ENCODE measurements around the gene ACSL1.
A peak's percentile ranks its signal among the peaks of the same experiment; 100 is the strongest.

ACSL1 gene

DNA sequence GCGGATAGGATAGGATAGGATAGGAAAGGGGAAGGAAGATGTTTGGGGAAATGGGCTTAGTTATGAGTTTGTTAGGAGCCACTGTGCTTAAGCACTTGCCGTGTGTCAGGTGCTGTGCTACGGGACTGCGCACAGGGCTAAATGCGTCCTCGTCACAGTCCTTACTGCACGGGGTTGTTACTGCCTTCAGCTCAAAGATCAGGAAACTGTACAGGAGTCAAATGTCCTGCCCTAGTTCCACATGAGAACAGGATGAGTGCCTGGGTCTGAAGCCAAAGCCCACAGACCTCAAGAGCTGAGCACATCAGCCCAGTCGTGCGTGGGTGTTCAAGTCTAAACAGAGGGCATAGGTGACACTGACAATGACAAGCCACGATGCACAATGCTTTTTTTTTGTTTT is 15.0 kb downstream of the ACSL1 start:
- no peak for DNase-seq

DNA sequence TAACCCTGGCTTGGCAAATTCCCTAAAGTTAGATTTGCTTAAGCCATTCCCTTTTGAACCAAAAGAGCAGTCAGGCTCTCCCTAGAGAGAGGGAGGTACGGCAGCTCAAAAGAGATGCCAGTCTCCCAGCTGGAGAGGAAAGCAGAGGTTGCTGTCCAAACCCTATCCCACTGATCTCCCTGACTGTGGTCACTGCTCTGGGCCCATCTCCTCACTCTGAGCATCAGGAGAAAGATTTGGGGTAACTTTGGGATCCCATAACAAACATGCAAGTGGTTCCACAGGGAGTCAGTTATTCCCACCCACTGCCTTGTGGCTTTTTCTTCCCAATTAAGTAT is 17.1 kb downstream of the ACSL1 start:
- DNase-seq: no peak

DNA sequence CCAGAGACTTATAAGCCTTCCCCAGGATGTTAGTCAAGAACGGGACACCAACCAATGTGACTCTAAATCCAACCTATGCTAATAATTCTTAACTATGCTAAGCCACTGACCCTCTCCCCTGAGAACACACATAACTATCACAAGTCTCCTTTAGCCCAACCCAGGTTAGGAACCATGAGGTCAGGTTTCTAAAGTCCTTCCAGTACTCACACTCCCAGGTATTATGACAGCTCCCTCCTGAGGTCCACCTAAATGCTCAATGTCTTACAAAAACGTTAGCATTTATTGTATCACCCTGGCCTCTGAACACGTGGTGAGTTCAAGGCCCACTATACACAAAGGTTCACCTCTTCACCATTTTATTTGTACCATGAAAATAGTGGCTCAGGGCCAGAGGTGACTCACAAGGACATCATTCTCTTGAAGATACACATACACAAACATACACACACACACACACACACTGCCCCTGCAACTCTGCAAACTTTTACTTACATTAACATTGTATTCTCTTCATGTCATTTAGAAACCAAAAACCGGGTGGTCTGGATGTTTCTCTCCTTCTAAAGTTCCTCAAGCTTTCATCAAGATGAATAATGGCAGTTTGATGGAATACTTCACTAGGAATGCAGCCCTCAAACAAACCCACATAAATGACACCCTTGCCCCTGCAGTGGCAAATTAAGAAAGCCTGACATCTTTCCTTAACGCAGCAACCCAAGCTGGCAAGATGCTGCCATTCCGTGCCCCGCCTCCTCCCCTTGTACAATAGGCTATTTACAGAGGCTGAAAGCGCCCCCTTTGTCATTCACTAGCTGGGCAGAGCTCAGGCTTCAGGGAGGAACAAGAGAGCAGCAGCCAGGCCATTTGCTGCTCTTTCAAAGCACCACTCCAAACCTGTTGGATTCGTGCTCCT is 17.7 kb downstream of the ACSL1 start:
- no peak for DNase-seq

DNA sequence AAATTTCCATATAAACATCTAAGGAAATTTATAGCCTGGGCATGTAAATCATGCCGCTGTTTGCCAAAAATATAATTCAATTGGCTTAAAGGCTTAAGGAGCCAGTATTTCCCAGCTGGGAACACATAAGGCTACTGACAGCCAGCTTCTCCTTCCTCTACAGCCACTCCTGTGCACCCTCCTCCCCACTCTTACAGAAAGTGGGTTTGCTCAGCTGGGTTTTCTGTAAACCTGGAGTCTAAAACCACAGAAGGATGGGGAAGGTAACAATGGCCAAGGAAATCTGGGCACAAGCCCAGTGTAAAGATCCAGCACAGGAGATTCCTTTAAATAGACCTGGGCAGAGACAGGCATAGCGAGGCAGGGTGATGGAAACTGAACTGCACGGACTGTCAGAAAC is 18.5 kb downstream of the ACSL1 start:
- no peak for DNase-seq

DNA sequence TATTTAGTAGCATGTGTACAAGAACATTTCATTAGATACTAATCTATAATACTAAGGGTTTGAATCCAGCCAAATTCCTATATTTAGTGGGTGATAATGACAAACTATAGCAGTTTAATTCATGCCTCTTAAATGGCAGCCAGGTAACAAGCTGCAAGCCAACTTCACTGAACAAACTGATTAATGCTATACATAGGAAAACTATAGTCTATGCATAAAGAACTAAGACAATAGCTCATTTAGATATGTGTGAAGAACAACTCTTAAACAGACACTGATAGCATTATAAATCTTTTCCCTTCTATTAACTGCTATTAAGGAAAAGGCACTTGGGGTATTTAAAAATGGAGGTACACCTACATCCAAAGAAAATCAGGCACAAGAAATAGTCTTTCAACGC is 19.1 kb downstream of the ACSL1 start:
- DNase-seq: no peak

DNA sequence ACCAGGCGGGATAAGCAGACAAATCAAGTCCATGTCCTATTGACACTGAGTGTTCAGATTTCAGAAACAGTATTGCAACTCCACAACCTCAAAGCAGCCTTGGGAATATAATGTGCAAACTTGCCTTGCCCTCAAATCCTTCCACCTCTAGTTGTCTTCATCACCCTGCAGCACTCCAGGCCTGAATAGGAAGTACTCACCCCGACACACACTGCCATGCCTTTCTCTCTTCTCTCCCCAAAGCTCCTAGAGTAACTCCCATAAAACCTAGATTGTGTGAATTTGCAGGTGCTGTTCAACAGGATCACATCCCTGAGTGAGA is 19.6 kb downstream of the ACSL1 start:
- DNase-seq: no peak

DNA sequence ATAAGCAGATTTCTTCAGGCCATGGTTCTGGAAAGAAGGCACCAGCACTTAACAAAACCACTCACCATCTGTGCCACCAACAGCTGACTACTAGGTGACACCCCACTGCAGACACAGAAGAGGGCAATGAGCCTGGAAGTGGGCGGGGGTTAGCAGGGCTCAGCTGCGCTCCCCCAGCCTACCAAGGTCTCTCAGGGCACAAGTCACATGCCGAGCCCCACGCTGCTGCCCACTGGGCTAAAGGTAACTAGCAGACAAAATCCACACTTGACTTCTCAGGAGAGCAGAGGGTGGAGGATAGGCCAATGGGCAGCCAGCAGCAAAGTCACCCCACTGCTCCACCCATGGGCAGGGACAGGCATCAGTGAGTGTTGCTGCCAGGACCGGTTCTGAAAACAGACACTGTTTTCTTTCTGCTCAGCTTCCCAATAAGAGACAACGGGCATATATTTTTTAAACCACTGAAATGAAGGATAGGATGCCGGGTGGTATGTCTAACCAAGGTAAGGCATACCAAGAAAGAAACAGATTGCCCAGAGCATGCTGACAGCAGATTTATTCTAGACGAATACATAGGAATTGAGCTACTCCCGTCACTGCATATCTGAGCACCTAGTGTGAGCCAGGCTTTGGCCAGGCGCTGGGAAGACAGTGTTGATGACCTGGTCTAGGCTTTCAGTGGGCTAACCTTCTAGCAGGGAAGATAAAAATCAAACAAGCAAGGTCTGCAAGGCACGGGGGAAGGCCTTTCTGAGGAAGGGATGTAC is 20.1 kb downstream of the ACSL1 start:
- DNase-seq: no peak

DNA sequence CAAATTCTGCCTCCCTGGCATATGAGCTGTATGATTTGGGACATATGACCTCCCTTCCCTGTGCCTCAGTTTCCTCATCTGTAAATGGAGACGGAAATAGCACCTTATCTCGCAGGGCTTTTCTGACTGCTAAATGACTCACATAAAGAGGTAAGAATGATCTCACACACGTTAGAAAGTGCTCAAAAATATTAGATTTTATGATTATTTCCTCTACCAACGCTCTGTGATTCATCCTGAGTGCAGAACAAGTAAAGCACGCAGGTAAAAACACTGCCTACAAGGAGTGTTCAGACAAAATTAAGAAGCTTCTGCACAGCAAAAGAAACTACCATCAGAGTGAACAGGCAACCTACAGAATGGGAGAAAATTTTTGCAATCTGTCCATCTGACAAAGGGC is 21.1 kb downstream of the ACSL1 start:
- no peak for DNase-seq

DNA sequence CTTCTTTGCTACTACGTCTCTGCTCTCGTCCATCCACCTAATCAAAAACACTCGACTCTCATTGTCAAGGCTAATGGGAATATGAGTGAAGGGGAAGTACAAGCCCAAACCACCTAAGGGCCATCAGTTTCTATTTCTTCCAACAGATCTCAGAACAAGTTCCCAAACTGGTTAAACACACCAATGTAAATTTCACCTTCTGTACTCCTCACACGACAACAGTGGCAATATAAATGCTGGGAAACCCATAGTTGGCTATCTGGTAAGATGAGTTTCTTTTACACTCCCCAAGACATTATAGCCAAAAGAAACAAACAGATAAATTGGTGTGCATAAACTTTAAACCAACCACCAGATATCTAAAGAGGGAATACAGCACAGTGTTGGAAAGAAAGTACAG is 21.9 kb downstream of the ACSL1 start:
- DNase-seq: no peak

DNA sequence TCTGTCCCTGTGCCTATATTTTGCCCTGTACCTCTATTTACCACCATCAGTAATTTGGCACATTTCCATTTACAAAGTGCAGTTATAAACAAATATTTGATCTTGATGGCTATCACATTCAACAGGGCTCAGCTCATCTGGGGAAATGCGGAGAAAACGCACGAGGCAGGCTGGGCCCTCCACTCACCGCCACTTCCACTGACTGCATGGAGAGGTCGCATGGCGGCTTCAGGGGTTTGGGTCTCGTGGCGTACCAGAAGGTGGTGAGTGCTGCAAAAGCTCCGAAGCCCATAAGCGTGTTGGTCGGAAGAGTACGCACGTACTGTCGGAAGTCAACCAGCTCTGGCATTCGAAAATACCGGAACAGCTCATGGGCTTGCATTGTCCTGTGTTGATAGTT is 22.6 kb downstream of the ACSL1 start:
- DNase-seq: no peak

DNA sequence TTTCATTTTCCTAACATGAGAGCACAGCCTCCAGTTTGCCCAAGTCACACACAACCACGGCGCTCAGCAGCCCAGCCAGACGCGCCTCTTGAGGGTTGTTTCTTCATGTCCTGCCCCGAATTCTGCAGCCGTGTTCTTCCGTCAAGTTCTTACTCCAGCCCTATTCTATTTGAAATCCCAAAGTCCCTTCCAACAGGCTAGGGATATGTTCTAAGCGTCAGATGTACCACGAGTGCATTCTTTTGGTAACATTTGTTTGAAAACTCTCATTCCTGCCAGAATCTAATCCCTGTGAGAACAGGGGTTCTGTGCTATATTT is 23.1 kb downstream of the ACSL1 start:
- no peak for DNase-seq

DNA sequence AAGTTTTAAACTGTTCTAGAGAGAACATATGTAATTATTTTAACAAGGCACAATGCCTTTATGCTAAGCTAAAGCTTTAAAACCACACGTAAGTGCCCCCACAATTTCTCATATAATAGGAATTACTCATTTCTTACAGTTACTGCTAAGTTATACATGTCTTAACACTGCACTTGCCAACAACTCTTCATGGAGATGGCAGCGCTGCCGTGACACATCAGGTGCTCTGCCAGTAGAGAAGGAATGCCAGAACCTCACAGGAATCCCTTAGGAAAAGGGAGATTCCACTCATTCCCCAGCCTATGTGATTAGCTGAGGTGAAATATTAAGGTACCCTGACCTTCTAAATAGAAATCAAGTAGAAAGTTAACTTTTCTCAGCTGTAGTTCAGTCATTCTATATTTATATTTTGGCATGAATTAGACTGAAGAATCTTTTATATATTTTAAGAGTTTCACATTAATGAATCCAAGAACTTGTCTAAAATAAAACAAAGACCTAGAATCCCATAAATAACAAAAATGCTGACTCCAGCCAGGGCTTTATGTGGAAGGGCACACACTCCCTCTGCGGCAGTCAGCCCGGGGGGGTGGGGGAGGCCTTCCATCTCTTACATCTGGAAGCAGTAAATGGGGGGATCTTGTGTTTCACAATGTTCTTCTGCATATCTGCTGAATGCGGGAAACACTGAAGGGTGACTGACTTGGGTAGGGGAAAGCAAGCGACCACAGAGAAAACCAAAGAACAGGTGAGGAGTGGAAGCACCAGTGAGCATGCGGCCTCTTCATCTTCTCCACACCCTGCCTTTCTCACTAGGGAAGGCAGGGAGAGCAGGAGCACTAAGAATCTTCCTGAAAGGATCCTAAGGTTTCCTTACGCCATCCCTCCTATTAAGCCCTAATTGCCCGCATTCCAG is 23.7 kb downstream of the ACSL1 start:
- no peak for DNase-seq

DNA sequence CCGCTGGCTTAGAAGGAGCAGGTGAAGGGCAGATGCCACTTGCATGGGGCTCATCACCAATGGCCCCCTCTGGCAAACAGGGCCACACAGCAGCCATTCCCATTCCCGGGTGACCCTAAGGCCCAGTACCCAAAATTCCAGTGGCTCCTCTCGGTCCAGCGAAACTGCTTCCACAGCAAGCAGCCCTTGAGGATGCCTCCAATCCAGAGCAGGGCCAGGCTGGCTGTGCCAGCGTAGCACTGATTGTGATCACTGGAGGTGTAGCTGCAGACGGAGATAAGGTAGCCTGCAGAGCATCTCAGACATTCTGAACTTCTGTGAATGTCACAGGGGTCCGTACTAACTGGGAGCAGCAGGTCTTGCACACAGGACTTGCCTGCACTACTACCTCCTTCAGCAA is 27.3 kb downstream of the ACSL1 start:
- no peak for DNase-seq

DNA sequence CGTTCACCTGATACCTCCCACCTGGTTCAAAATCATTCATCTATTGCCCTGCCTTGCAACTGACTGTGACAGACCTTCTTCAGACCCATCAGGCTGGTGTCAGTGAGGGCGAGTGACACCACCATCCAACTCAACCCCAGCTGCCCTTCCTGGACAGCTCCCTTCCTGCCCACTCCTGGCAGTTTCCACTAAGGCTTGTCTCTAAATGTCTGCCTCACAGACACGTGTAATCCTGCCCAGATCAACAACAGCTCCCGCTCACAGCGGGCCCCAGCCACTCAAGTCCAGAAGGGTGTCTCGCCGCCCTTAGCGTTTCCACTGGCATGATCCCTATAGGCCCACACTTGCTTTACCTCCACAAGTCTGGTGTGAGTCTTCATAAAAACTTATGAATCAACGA is 28.9 kb downstream of the ACSL1 start:
- DNase-seq: no peak

DNA sequence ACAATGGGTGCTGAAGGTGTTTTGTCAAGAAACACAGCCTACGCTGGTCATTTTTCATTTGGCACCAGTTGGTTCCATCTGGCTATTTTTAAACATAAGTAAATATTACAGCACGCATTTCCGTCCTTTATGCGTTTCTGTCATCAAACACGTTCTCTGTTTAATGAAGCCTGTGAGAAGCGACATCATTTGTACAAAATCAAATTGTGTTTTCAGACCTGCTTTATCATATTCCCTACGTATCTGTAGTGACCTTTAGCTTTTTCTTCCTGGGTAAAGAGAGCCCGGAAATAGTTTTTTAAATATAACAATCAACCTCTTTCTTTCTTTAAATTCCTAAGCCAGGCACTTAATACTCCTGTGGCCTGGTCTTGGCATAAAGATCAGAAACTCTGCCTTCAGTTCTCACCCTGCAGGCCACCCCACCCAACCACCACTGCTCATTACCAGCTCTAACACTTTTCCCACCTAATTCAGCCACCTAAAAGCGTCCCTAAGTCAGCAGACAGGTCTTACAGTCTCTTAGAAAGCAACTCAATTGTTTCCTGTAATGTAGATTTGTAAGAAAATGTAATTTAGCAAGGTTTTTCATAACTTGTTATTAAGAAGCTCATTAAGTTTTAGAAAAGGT is 30.4 kb downstream of the ACSL1 start:
- DNase-seq: no peak

DNA sequence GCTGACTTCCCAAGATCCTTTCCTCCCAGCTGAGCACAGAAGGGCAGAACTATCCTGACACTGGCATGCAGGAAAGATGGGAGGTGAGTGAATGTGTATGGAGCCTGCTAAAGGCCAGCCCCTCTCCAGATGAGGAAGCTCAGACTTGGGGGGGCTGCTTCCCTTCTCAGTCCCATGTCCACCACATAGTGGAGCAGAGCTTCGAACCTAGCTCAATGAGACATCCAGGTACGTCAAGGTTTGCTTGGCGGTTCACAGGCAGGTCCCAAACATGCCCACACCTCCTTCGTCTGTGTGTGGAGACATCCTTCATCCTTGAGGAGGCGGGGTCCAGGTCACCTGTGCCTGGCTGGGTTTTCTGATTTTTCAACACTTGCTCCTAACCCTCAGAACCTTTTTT is 31.3 kb downstream of the ACSL1 start:
- DNase-seq: no peak

DNA sequence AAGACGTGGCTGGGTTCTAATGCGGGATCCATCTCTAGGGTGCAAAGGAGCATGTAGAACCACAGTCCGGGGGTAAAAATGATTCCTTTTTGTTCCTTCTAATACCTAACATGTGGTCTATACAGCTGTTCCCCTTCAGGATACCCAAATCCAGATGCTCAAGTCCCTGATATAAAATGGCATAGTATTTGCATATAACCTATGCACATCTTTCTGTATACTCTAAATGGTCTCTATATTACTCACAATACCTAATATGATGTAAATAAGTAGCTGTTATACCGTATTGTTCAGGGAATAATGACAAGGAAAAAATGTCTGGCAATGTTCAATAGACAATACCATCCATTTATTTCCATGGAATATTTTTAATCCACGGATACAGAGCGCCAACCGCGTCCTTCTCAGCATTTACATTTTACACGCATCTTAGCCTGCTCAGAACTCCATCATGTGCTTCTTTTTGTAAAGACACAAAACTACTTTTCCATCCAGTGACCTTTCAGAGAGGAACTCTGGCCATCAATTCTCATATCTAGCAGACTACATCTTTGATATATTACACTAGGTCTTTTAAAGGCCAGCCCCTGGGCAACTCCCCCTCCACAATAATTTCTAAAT is 31.9 kb downstream of the ACSL1 start:
- no peak for DNase-seq

DNA sequence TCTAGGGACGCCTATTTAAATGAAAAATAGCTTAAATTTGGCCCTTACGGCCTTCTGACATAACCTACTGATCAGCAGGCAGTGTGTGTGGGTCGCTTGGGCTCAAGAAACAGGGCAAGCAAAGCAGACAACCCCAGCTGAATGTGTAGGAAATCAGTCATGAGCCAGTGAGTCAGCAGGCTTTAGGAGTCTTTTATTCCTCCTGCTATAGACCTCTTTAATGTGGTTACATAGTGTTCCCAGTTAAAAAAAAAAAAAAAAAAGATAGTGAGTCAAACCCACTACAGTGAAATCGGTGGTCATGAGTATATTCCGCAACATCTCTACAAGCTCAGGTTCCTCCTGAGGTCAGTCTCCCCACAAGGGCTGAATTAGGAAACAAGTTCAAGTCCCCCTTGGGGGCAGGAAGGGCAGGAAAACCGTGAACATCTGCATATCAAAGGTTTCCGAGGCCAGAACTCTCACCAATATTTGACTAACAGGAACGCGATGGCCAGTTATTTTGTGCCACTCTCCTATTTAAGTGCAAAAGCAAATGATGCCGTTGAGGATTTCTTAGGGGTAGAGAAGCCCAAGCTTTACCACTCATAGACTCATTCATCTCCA is 32.7 kb downstream of the ACSL1 start:
- peak; percentile 82 for DNase-seq

DNA sequence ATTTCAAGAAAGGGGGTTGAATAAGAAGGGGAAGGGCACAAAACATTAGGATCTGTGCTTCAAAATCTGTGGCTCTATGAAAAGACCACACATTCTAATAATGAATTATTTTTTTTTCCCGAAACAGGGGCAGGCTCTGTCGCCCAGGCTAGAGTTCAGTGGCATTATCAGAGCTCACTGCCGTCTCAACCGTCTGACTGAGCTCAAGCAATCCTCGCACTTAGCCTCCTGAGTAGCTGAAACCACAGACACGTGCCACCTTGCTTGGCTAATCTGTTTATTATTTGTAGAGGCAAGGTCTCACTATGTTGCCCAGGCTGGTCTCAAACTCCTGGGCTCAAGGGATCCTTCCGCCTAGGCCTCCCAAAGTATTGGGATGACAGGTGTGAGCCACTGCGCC is 33.4 kb downstream of the ACSL1 start:
- no peak for DNase-seq

DNA sequence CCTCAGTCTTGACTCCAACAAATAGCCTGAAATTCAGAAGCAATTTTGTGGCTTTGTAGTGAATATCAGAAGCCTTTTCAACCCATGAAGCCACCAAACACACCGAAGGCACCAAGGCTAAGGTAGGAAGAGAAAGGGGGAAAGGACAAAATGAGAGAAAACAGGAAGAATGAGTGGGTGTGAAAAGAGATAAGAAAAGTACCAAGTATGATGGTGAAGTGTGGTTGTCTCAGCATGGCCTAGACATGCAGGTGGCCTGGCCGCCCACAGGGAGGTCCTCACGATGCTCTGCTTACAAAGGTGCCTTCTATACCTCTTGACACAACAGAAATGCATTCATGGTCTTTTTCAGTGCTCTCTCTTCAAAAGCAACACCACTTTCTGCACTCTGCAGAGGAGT is 34.9 kb downstream of the ACSL1 start:
- no peak for DNase-seq

DNA sequence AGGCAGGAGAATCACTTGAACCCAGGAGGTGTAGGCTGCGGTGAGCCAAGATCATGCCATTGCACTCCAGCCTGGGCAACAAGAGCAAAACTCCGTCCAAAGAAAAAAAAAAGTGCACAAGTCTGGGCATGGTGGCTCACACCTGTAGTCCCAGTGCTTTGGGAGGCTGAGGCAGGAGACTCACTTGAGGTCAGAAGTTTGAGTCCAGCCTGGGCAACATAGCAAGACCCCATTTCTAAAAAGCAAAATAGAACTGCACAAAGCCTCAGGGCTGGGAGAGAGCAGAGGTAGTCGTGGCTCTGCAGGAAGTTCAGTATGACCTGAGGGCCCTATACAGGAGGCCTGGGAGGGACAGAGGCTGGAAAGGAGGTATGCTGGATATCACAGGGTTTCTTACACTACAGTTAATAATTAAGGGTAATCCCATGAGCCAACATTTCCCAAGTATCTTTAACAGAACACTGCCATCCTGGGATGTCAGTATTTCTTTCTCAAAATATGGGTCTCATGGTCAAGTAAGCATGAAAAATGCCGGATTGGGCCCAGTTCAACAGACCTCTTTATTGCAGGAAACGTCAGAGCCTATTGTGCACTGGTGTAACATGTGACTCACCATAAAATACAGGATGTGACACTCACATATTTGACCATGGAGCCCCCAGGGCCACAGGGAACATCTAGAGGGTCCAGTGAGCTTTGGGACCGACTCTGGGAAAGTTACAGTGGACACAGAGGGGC is 37.8 kb downstream of the ACSL1 start:
- DNase-seq: no peak

DNA sequence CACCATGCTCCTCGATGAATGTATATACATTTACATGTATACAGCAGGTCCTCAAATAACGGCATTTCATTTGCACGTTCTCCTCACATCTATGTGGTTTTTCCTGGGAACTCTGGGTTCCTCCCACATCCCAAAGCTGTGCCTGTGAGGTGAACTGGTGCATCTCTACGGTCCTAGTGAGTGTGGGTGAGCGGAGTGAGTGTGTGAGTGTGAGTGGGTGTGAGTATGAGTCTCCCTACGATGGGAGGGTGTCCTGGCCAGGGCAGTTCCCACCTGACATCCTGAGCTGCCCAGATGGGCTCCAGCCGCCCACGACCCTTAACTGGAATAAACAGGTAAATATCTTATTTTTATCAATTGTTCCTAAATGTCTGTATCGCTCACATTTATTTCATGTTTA is 40.0 kb downstream of the ACSL1 start:
- no peak for DNase-seq
